Stimulated activated CD4-positive, alpha-beta T cell treated with anti-CD3 and anti-CD28 coated beads, TNF-alpha, amount 100 ng/mL, for 1 hour (primary cell): ENCODE data around the gene MEGF6.

ENCODE experiments used
- DNase-seq, 3 donors: peaks; one replicate each; pipeline ENCODE4 v3.0.0-alpha.2; 2020; ENCODE audit warnings: low read depth in 3 of 3, low spot score in 1 of 3

The MEGF6 gene, protein sequence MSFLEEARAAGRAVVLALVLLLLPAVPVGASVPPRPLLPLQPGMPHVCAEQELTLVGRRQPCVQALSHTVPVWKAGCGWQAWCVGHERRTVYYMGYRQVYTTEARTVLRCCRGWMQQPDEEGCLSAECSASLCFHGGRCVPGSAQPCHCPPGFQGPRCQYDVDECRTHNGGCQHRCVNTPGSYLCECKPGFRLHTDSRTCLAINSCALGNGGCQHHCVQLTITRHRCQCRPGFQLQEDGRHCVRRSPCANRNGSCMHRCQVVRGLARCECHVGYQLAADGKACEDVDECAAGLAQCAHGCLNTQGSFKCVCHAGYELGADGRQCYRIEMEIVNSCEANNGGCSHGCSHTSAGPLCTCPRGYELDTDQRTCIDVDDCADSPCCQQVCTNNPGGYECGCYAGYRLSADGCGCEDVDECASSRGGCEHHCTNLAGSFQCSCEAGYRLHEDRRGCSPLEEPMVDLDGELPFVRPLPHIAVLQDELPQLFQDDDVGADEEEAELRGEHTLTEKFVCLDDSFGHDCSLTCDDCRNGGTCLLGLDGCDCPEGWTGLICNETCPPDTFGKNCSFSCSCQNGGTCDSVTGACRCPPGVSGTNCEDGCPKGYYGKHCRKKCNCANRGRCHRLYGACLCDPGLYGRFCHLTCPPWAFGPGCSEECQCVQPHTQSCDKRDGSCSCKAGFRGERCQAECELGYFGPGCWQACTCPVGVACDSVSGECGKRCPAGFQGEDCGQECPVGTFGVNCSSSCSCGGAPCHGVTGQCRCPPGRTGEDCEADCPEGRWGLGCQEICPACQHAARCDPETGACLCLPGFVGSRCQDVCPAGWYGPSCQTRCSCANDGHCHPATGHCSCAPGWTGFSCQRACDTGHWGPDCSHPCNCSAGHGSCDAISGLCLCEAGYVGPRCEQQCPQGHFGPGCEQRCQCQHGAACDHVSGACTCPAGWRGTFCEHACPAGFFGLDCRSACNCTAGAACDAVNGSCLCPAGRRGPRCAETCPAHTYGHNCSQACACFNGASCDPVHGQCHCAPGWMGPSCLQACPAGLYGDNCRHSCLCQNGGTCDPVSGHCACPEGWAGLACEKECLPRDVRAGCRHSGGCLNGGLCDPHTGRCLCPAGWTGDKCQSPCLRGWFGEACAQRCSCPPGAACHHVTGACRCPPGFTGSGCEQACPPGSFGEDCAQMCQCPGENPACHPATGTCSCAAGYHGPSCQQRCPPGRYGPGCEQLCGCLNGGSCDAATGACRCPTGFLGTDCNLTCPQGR (N-terminal part only)

DNA sequence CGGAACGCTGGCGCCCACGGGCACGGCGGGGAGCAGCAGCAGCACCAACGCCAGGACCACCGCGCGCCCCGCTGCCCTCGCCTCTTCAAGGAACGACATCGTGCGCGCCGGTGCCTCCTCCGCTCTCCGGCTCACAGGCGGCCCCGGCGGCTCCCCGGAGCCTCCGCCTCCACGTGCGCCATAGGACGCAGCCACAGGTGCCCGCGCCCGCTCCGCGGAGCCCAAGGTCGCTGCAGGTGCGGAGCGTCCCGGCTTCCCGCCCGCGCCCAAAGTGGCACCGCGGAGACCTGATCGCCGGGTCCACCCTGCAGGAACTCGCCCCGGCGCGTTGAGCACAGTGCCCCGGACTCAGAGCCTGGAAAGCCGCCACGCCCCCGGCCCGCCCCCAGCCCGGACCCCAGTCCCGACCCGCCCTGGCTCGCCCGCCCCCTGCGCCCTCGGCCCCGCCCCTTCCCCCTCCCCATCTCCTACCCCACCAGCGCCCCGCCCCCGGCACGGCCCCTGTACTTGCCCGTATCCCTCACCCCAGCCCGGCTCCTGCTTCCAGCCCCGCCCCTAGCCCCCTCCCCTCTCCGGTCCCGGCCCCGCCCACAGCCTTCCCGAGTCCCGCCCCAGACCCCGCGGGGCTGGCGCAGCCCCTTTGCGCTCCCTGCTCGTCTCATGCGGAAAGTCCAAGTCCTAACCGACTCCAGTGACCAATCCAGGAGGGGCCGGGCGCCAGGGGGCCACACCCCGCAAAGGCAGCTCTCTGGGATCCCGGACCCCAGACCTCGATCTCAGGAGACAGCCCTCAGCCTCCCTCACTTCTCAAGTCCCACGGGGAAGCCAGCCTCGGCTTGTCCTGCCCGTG is at the start of gene MEGF6:
TSS of gene MEGF6 (minus strand) at position 339 of the 850 bp plus-strand sequence. CDS start at position 99, 240 bp downstream.
- DNase-seq: peak; percentile 24 to 57 (median 41)

DNA sequence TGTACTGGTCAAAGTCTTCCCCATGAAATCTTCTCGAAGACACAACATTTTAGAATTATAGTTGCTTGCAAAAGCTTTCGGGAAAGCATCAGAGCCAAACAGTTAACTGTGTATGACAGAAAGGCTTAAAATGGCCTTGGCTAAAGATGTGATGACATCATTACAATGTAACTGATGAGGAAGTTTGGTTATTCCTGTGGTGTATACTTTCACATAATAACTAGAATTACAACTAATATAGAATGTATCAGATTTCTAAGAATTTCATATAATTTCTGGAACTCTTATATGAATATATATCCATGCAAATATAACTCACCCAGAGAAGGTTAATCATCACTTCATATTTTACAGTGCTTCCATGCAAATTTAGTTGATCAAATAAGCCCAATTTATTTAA is 49.4 kb upstream of the MEGF6 start:
- DNase-seq: no peak

DNA sequence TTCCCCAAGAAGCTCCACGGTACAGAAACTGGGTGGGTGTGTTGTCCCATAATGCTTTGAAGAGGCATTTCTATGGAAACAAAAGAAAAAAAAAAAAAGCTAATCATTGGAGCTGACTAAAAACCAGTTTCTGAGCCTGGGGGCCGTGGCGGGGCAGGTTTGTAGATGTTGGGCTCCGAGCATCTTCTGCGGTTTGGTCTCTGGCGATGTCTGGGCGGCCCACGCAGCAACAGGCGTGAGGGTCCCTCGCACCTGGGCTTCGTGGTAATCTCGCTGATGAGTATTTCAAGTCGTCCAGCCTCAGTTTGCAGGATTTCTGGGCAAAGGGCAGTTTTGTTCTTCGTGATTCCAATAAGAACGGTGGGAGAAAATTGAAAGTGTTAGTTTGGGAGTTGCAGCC is 47.8 kb upstream of the MEGF6 start:
- DNase-seq: no peak

DNA sequence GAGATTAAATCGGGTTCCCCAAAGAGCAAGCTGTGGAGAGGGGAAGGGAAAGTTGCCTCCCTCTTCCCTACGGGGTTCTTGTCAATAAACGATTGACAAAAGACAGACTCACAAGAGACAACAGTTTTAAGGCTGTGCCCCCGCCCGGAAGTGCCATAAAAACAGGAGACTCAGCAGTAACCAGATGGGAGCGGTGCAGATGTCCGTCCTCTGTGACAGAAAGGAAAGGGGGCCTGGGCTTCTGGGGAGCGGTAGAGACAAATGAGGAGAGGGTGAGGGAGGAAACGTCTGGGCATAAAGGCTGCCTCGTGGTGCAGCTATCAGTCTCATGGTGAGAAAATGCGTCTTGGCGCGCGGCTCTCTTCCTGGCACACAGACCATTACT is 46.9 kb upstream of the MEGF6 start:
- DNase-seq: no peak

DNA sequence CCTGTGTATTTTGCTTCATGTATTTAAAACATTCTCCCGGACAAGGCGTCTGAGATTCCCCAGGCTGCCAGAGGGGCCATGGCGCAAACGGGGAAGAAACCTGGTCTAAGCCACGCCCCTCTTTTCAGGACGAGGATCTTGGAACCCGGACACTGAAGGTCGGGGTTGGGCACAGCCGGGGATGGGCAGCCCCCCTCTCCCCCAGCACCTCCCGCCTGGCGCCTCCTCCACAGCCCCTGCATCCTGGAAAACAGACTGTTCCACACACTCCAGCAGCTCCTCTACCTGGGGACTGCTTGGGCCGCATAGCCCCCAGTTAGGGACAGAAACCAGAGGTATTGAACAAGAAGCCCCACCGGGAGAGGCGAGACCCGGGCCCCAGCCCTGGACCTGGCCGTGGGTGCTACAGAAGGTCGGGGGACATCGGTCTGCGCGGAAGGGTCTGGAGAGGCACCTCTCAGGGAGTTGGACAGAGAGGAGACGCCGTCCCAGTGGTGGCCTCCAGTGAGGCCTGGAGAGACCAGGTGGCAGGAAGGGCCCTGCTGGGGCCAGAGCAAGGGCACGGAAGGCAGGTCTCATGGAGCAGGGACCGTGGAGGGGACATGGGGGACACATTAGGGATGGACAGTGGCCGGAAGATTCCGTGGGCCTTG is 46.4 kb upstream of the MEGF6 start:
- no peak for DNase-seq

- DNase-seq: no peak
Observed at GRCh38 chr1:3657096-3657475, 45.8 kb upstream of the MEGF6 start.

DNA sequence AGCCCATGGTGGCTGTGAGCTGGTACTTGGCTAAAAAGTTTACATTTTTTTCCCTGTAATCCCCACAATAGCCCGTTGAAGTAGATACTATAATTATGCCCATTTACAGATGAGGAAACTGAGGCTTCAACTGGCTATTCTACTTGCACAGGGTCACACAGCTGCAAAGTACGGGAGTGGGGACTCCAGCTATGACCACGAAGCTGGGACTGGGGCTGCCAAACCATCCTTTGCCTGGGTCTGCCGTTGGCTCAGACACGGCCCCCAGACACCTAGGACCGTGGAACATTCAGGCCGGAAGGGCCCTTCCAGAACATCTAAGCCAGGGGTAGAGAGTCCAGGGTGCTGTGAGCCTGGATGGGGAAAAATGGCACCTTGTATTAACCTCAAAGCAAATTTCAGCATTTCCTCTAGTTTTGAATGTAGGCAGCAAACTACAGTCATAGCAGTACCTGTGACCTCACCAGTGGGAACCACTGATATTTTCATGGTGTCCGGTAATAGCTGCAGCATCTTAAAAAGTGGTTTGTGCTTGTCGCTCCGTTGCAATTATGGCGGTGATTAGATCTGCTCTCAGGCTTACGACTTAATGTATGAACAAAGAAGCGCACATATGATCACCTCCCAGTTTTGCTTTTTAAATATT is 45.3 kb upstream of the MEGF6 start:
- no peak for DNase-seq

DNA sequence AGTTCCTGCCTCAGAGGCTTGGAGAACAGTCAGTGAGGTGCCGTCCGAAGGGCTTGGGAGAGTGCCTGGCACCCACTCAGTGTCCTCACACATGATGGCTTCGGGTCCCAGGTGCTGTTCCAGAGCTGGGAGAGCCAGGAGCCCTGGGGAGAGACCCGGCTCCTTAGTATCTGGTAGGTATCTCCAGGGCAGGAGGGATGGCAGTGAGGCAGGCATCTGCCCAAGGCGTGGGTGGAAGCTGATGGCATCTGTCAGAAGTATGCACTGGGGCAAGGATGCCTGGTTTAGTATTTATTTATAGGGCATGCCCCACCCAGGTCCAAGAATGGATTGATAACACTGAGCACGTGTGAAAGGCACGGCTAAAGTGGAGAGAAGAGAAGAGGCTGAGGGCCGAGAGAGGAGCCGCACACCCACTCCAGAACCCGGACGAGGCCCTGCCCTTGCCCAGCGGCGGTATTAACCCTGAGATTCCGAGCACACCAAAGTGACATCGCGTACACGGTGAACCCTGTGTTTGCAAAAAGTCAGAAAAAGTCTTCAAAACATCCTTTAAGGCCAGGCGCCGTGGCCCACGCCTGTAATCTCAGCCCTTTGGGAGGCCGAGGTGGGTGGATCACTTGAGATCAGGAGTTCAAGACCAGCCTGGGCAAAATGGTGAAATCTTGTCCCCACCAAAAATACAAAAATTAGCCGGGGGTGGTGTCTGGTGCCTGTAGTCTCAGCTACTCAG is 43.4 kb upstream of the MEGF6 start:
- no peak for DNase-seq

DNA sequence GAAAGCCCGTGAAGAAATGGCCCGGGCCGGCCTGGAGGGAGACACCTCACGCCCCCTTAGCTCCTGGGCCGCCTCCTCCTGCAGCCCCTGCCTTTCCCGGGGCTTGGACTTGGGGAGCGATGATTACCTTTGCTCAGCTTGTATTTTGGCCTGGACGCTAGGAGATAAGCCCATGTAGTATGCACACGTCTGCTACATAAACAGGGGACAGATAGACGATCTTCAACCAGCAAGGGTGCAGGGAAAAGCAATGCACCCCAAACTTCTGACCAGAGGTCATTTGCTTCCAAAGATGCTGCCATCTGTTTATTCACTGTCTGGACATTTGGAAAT is 41.9 kb upstream of the MEGF6 start:
- DNase-seq: no peak

- DNase-seq: no peak
Observed at GRCh38 chr1:3652548-3653285, 41.4 kb upstream of the MEGF6 start.

DNA sequence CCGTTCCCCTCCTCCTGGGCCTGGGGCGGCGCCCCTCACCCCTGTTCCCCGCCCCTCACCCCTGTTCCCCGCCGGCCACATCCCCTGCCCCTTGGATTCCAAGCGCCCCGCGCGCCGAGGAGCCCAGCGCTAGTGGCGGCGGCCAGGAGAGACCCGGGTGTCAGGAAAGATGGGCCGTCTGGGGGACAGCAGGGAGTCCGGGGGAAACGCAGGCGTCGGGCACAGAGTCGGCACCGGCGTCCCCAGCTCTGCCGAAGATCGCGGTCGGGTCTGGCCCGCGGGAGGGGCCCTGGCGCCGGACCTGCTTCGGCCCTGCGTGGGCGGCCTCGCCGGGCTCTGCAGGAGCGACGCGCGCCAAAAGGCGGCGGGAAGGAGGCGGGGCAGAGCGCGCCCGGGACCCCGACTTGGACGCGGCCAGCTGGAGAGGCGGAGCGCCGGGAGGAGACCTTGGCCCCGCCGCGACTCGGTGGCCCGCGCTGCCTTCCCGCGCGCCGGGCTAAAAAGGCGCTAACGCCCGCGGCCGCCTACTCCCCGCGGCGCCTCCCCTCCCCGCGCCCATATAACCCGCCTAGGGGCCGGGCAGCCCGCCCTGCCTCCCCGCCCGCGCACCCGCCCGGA is 40.7 kb upstream of the MEGF6 start, which contains the start of gene TP73:
TSS of gene TP73 (plus strand) at position 587 of the 618 bp plus-strand sequence. CDS start 29,850 bp downstream, outside the sequence.
- no peak for DNase-seq

GRCh38 chr1:3651026-3651929 is 40.0 kb upstream of the MEGF6 start:
- DNase-seq: no peak

- DNase-seq: no peak
Observed at GRCh38 chr1:3650248-3651025, 39.1 kb upstream of the MEGF6 start.

GRCh38 chr1:3649342-3650247 is 38.3 kb upstream of the MEGF6 start, which contains the start of gene WRAP73:
Gene WRAP73 (minus strand): TSS chr1:3650103. CDS start chr1:3649999, 104 bp downstream.
- DNase-seq: peak; percentile 72 to 79 (median 78)

DNA sequence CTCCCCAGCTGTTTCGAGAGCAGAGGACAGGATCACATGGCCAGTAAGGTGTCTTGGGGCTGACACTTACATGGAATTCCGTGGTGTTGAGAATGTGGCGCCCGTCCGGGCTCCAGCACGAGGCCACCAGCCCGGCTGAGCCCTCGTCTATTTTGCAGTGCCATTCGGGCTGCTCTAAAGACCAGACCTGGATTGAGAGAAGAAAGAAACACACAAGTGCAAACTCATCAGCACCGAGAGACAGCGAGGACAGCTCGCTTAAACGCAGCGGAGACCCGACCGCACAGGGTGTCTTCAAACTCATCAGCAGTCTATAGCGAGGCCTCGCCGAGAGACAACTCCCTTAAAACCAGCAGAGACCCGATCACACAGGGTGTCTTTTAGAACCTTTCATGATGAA is 35.3 kb upstream of the MEGF6 start:
- DNase-seq: no peak
